Measurements from ENCODE around the gene RELN.

RELN gene

DNA sequence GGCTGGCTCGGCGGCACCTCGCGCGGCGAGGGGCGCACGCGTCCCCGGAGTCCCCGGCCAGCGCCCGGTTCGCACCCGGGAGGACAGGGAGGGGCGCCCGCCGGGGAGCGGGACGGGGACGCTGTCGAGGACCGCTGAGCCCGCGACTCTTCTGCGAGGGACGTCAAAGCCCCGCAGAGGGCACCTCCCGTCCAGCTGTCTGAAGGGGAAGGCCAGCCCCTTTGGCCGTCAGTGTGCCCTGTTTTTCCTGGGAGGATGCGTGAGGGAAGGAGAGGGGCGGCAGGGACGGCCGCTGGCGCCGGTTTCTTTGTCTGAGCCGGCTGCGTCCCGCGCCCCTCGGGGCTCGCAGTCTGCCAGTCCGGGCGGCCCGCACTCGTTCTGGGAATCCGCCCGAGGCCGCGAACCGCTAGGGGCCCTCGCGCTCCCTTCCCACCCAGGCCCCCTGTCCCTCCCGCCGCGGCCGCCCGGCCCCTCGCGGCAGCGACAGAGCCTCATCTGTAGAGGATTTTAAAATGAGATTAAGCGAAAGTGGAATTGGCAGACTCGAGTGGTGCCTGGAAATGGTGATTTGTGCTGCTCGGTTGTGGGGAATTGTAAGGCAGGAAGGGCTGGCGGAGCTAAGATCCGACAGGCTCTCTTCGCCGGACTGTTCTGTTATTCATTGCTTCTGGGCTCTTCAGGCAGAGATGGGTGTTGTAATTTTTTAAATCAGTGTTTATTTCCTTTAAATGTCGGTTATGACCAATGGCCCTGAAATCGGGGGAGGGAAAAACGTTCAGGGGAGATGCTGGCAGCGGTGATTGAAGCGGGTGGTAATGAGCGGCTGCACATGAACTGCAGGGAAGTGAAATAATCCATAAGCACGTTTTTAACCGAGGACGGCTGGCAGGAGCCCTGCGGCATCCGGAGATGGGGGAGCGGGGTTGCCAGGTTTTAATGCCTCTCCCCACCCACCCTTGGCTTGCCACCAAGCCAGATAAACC is 618 bp upstream of the RELN start:
- DNase-seq = peak; percentile 4

DNA sequence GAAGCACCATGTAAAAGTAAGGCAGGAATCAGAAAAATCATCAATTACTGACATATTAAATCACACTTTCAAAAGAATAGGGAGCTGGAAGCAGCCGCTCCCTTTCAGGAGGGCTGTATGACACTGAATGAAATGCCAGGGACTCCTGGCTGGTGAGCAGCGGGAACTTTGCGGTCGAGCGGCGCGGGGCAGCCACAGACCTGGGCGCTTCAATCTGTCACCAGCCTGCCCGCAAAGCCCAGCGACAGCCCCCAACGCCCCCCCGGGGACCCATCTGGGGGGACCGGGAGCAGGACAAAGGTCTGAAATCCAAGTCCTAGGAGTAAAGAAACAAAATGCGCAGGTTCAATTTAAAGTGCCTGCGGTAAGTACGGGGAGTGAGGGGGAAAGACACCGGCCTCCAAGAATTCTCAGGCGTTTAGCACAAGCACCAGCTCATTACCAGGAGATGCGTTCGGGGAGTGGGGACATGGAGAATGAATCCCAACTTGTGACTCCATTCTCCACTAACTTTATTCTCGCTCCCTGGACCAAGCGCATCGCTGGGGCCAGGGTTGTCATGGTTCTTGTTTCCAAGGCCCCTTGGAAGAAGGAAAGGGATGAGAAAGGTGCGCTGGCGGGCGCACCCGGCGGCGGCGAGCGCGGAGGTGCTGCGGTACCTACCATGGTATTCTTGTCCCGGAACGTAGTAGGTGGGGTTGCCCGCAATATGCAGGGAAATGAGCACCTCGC is 824 bp downstream of the RELN start:
- no peak for DNase-seq

GRCh38 chr7:103987451-103987850 is 2.0 kb downstream of the RELN start:
- DNase-seq = no peak

GRCh38 chr7:103985565-103986126 is 3.8 kb downstream of the RELN start:
- no peak for DNase-seq

DNA sequence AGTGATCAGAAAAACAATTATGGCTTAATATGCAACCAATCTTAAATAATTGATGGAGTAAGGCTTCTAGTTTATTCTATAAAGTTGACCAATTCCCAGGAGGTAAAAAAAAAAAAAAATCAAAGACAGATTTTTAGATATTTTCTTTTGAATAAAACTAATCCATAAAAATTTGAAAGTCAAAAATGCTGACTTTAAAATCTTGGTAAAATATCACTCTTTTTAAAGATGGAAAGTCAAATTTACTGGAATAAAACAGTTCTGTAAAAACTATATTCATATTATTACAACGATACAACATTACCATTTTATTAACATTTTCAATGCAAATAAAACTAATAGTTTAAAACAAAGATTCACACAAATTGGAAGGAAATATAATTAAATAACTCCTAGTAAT is 5.4 kb downstream of the RELN start:
- no peak for DNase-seq

DNA sequence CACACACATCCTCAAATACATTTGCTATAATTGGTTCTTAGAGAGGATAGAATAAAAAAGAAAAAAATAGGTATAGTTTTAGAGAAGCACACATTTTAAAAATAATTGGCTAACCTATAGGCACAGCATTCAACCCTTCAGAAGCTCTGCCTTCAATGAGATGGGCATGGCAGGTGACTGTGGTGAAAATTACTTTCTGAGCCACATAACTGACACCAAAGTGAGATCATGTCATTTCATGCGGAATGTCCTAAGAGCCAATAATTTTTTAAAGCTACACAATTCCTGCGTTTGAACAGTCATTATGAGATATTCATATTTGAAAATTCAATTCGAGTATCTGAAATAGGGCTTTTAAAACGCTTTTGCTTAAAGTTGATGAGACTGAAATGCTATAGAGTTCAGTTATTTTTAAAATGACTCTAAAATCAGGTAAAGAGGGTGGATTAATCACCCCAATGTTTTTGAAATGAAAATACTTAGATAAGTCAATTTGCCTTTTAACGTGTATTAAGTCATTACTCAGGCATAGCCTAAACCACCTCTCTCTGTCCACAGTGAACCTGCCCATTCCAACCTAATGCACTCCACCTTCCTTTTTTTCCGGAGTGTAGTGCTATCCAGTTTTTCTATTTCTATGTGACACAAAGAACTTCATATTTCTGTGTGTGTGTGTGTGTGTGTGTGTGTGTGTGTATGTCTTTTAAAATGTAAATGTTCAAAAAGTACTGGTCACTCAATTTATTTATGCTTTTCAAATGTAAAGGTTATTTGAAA is 6.1 kb downstream of the RELN start:
- DNase-seq = no peak

- no peak for DNase-seq
Observed at GRCh38 chr7:103981003-103981423, 8.4 kb downstream of the RELN start.

- DNase-seq = no peak
Observed at GRCh38 chr7:103972779-103973434, 16.6 kb downstream of the RELN start.

GRCh38 chr7:103967401-103967800 is 22.1 kb downstream of the RELN start:
- no peak for DNase-seq

DNA sequence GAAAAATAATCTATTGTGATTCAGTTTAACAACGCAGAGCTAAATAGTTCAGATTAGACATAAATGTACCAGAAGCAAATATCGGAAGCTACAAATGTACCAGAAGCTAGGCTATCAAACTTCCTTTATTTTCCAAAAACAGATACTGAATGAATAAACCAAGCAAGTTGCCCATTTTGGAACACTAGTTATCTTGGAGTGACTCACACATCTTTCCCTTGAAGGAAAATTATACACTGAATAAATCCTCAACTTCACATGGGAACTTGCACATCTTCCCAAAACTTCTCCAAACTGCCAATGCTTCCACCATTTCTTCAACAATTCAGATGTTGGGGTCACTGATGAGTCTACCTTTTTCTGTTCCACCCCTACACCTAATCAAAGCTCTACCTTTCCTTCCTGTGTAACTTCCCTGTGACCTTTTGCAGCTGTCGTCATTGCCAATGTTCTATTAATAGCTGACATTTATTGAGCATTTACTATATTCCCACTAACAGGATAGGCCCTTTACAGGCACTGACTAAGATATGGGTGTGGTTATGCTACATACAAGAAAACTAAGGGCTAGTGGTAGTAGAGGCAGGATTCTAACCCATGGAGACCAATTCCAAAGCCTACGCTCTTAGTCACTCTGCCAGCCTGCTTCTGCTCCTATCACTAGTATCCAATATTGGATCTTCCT is 22.7 kb downstream of the RELN start:
- no peak for DNase-seq

DNA sequence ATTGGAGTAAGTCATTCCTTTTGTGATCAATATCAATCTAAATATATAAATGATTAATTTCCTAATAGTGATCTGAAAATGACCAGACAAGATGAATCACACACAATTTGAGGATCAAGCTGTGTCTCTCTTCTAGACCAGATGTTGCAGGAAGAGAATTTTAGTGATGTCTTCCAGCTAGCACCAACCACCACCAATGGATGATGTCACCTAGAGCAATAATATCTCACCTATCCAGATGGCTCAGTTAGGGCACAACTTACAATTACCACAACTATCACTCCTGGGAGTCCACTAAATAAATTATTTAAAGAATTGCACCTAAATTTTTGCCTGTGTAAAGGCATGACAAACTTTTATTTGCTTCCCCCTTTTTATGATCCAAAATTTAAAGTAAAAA is 25.2 kb downstream of the RELN start:
- no peak for DNase-seq

DNA sequence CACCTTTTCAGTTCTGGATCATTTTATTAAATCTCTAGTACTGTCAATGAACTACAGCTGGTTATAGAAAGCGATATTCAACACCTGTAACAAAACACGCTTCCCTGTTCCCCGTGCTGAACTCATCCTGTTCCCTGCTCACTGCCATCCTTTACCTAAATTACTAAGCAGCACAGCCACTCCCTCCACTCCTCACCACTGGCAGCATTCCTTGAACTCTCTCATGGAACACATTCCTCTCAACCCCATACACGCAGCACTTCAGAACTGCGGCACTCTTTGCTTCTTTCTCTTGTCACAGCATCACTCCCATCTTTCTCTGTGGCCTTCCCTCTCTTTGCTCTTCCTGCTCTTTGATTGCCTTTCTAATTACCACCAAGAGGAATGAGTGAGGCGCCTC is 27.4 kb downstream of the RELN start:
- no peak for DNase-seq

DNA sequence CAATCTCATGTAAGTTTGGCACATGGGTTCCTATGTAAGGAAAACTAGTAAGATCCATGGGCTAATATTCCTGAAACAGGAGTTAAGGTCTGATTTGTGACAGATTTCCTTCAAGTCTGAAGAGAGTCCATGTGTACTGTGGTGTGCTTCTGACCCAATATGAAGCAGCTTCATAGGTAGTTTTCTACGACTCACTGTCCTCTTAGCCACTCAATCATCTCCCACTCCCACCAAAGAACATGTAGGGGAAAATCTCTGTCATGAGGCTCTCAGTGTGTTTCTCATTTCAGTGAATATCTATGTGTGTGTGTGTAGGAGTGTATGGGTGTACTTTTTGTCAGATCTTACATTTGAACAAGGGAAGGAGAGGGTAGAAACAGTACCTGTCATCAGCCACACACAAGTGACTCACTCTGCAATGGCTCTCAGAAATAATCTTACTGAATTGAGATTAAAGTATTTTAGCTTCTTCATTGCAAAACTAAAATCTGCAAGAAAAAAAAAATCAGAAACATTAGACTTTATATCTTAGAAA is 31.1 kb downstream of the RELN start:
- DNase-seq = no peak

DNA sequence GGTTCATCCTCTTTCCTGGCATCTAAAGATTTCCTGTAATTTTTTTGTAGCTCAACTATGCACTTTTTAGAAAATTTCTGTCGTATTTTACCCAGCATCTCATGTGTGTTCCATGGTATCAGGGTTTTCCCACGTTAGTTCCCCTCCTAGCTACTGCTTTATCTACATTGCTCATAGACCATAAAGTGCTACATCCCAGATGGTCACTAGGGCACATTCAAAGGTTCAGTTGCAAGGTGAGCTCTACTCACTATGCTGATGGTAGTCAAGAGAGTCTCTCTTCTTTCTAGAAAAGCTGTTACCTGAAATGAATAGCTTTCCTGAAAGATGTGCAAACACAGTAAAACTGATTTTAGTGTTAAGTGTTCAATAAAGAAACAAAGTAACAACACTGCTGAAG is 33.5 kb downstream of the RELN start:
- no peak for DNase-seq

DNA sequence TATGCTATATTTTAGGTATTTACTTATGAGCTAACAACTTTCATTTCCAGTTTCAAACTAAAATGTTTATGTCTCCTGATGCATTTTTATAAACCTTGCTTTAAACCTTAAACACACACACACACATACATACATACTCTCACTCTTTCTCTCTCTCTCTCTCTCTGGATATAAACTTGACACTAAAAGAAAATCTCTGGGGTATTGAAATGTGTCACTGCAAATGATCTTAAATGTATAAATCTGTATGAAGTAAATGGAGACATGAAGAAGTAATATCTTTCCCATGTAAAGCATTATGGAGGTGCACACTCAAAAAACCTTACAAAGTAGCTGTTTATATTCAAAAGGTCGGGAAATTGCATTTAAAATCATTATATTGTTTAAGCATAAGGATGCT is 37.0 kb downstream of the RELN start:
- DNase-seq = no peak

GRCh38 chr7:103951311-103951710 is 38.1 kb downstream of the RELN start:
- no peak for DNase-seq

DNA sequence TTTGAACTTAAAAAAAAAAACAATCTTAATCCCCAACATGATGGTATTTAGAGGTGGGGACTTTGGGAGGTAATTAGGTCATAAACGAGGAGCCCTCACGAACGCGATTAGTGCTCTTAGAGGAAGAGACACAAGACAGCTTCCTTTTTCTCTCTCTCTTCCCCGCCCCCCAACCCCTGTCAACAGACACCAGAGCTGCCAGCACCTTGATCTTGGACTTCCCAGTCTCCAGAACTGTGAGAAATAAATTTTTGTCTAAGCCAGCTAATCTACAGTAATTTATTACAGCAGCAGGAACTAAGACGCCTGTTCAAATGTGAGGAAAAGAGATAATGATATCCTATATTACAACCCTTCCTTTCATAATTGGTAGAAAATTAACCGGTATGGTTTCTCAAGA is 40.1 kb downstream of the RELN start:
- no peak for DNase-seq

GRCh38 chr7:103947026-103947655 is 42.3 kb downstream of the RELN start:
- no peak for DNase-seq

GRCh38 chr7:103944230-103944900 is 45.1 kb downstream of the RELN start:
- DNase-seq = no peak

GRCh38 chr7:103941976-103942375 is 47.5 kb downstream of the RELN start:
- DNase-seq = no peak
